SK-N-SH treated with all-trans-retinoic acid at 6 μM for 48 hours (cell line): ENCODE results near the gene CTNNBL1.

Experiments
- ATAC-seq: fragments of 200-7000 bp; cut with Tn5 transposase; 3 replicates; pipeline ENCODE4 v1.9.1; 2020; ENCODE audit warnings: mild to moderate bottlenecking, moderate library complexity
- ARNTL ChIP-seq: fragments of 450-650 bp; formaldehyde crosslinking; IDR thresholded peaks from 2 replicates; pipeline ENCODE4 v1.5.0; 2020; ENCODE audit warnings: low read depth, mild to moderate bottlenecking, moderate library complexity, borderline replicate concordance
- BACH2 ChIP-seq: fragments of 250-450 bp; sonication (Bioruptor Pico); IDR thresholded peaks from 2 replicates; pipeline ENCODE4 v1.9.0; 2021; ENCODE audit warnings: mild to moderate bottlenecking, borderline replicate concordance
- CREB5 ChIP-seq: fragments of 250-450 bp; sonication (Bioruptor Pico); IDR thresholded peaks from 2 replicates; pipeline ENCODE4 v1.5.1; 2020; ENCODE audit warnings: low read depth, mild to moderate bottlenecking, moderate library complexity
- CSDC2 ChIP-seq: fragments of 250-450 bp; sonication (Bioruptor Pico); IDR thresholded peaks from 2 replicates; pipeline ENCODE4 v1.5.0; 2020; ENCODE audit warnings: mild to moderate bottlenecking, moderate library complexity
- CSRNP3 ChIP-seq: fragments of 250-450 bp; sonication (Bioruptor Pico); IDR thresholded peaks from 2 replicates; pipeline ENCODE4 v1.5.1; 2021; ENCODE audit warnings: mild to moderate bottlenecking, moderate library complexity
- ESRRG ChIP-seq: fragments of 250-450 bp; sonication (Bioruptor Pico); IDR thresholded peaks from 2 replicates; pipeline ENCODE4 v1.6.1; 2021; ENCODE audit warnings: mild to moderate bottlenecking
- GLIS3 ChIP-seq: fragments of 250-450 bp; sonication (Bioruptor Pico); IDR thresholded peaks from 2 replicates; pipeline ENCODE4 v1.5.0; 2020; ENCODE audit warnings: mild to moderate bottlenecking, moderate library complexity
- ISL1 ChIP-seq: fragments of 250-450 bp; sonication (Bioruptor Pico); IDR thresholded peaks from 2 replicates; pipeline ENCODE4 v2.1.2; 2022; ENCODE audit warnings: mild to moderate bottlenecking, moderate library complexity
- OSR1 ChIP-seq: fragments of 250-450 bp; sonication (Bioruptor Pico); IDR thresholded peaks from 2 replicates; pipeline ENCODE4 v1.8.0; 2022; ENCODE audit warnings: moderate library complexity, mild to moderate bottlenecking, inconsistent platforms
- PATZ1 ChIP-seq: fragments of 250-450 bp; sonication (Bioruptor Pico); IDR thresholded peaks from 2 replicates; pipeline ENCODE4 v1.8.0; 2020; ENCODE audit warnings: mild to moderate bottlenecking, moderate library complexity, borderline replicate concordance
- PPARA ChIP-seq: fragments of 250-450 bp; sonication (Bioruptor Pico); IDR thresholded peaks from 2 replicates; pipeline ENCODE4 v1.5.0; 2020; ENCODE audit warnings: mild to moderate bottlenecking, borderline replicate concordance
- RARB ChIP-seq: fragments of 250-450 bp; sonication (Bioruptor Pico); IDR thresholded peaks from 2 replicates; pipeline ENCODE4 v1.8.0; 2021; ENCODE audit warnings: mild to moderate bottlenecking, moderate library complexity
- SNAI2 ChIP-seq: fragments of 250-450 bp; sonication (Bioruptor Pico); IDR thresholded peaks from 2 replicates; pipeline ENCODE4 v1.5.0; 2020; ENCODE audit warnings: mild to moderate bottlenecking, moderate library complexity
- TCF4 ChIP-seq: fragments of 250-450 bp; sonication (Bioruptor Pico); IDR thresholded peaks from 2 replicates; pipeline ENCODE4 v1.8.0; 2021; ENCODE audit warnings: mild to moderate bottlenecking, moderate library complexity, borderline replicate concordance
- TOX ChIP-seq: fragments of 250-450 bp; sonication (Bioruptor Pico); IDR thresholded peaks from 2 replicates; pipeline ENCODE4 v1.8.0; 2021; ENCODE audit warnings: mild to moderate bottlenecking, moderate library complexity, borderline replicate concordance
- TSHZ2 ChIP-seq: fragments of 250-450 bp; sonication (Bioruptor Pico); IDR thresholded peaks from 2 replicates; pipeline ENCODE4 v1.5.0; 2020; ENCODE audit warnings: mild to moderate bottlenecking, moderate library complexity
- ZFP3 ChIP-seq: fragments of 250-450 bp; sonication (Bioruptor Pico); IDR thresholded peaks from 2 replicates; pipeline ENCODE4 v1.5.0; 2020; ENCODE audit warnings: mild to moderate bottlenecking, moderate library complexity
- ZNF565 ChIP-seq: fragments of 450-650 bp; formaldehyde crosslinking; conservative IDR thresholded peaks from 2 replicates; pipeline ENCODE4 v1.5.0; 2020; ENCODE audit warnings: low read depth, mild to moderate bottlenecking, moderate library complexity
- ZNF70 ChIP-seq: fragments of 450-650 bp; formaldehyde crosslinking; IDR thresholded peaks from 2 replicates; pipeline ENCODE4 v1.5.0; 2020; ENCODE audit warnings: mild to moderate bottlenecking, moderate library complexity
- ZNF8 ChIP-seq: fragments of 450-650 bp; formaldehyde crosslinking; IDR thresholded peaks from 2 replicates; pipeline ENCODE4 v1.5.0; 2020; ENCODE audit warnings: mild to moderate bottlenecking, moderate library complexity

CTNNBL1 gene

GRCh38 chr20:37775200-37775599, 81.4 kb downstream of the CTNNBL1 start:
- TF ChIP-seq ZNF70 (CRISPR knock-in tag) (no peak), CSDC2 (CRISPR knock-in tag) (no peak), ZNF8 (CRISPR knock-in tag) (no peak), PPARA (no peak), TOX (CRISPR knock-in tag) (no peak), ZNF565 (CRISPR knock-in tag) (no peak), RARB (CRISPR knock-in tag) (no peak), ZFP3 (CRISPR knock-in tag) (no peak), SNAI2 (no peak), OSR1 (no peak), BACH2 (CRISPR knock-in tag) (no peak), ISL1 (CRISPR knock-in tag) (no peak), CSRNP3 (CRISPR knock-in tag) (no peak), ESRRG (CRISPR knock-in tag) (no peak), TSHZ2 (CRISPR knock-in tag) (no peak), CREB5 (CRISPR knock-in tag) (no peak), ARNTL (no peak), GLIS3 (CRISPR knock-in tag) (no peak), PATZ1 (CRISPR knock-in tag) (no peak)
- no peak for ATAC-seq

GRCh38 chr20:37776049-37776448, 82.2 kb downstream of the CTNNBL1 start:
- ATAC-seq: no peak
- TF ChIP-seq ARNTL (no peak), TCF4 (CRISPR knock-in tag) (no peak), CSRNP3 (CRISPR knock-in tag) (no peak), PATZ1 (CRISPR knock-in tag) (no peak), SNAI2 (no peak), ZNF565 (CRISPR knock-in tag) (no peak), TOX (CRISPR knock-in tag) (no peak), CREB5 (CRISPR knock-in tag) (no peak)
